MM.1S (cell line): ENCODE results near the gene ALPL.

ENCODE experiments used
- DNase-seq: peaks from one replicate; pipeline ENCODE4 v3.0.0-alpha.2; 2015
- H2AFZ ChIP-seq: fragments of 300-600 bp; sonication (generic); 2 replicates; pipeline ENCODE4 v1.6.0; 2016; ENCODE audit warnings: antibody characterized with exemption, low read length
- H3F3A ChIP-seq: fragments of 300-600 bp; sonication (generic); 2 replicates; pipeline ENCODE4 v1.6.1; 2016; ENCODE audit warnings: mild to moderate bottlenecking, antibody characterized with exemption, low read length, moderate library complexity, mixed read lengths; ENCODE audit not compliant: insufficient read depth
- H3K27ac ChIP-seq: fragments of 300-600 bp; sonication (generic); 2 replicates; pipeline ENCODE4 v1.5.1; 2016; ENCODE audit warnings: mild to moderate bottlenecking, low read length
- H3K27me3 ChIP-seq: fragments of 300-600 bp; sonication (generic); replicated peaks from 2 replicates; pipeline ENCODE4 v1.6.0; 2016; ENCODE audit warnings: low read length; ENCODE audit not compliant: insufficient read depth
- H3K36me3 ChIP-seq: fragments of 300-600 bp; sonication (generic); replicated peaks from 2 replicates; pipeline ENCODE4 v1.6.1; 2016; ENCODE audit warnings: mild to moderate bottlenecking, low read length, mixed read lengths; ENCODE audit not compliant: insufficient read depth
- H3K4me1 ChIP-seq: fragments of 300-600 bp; sonication (generic); 2 replicates; pipeline ENCODE4 v1.6.1; 2016; ENCODE audit warnings: low read length, mixed read lengths
- H3K4me2 ChIP-seq: fragments of 300-600 bp; sonication (generic); 2 replicates; pipeline ENCODE4 v1.6.0; 2016; ENCODE audit warnings: low read depth, low read length
- H3K4me3 ChIP-seq: fragments of 300-600 bp; sonication (generic); 2 replicates; pipeline ENCODE4 v1.5.1; 2016; ENCODE audit warnings: low read length, mixed read lengths
- H3K79me2 ChIP-seq: fragments of 300-600 bp; sonication (generic); 2 replicates; pipeline ENCODE4 v1.6.1; 2016; ENCODE audit warnings: mixed run types, low read length, mixed read lengths
- H3K9ac ChIP-seq: fragments of 300-600 bp; sonication (generic); 2 replicates; pipeline ENCODE4 v1.6.1; 2016; ENCODE audit warnings: low read length, mixed read lengths
- H3K9me2 ChIP-seq: fragments of 300-600 bp; sonication (generic); replicated peaks from 2 replicates; pipeline ENCODE4 v1.6.1; 2016; ENCODE audit warnings: mild to moderate bottlenecking, low read length, mixed read lengths; ENCODE audit not compliant: insufficient read depth
- H3K9me3 ChIP-seq: fragments of 300-600 bp; sonication (generic); replicated peaks from 2 replicates; pipeline ENCODE4 v1.6.1; 2016; ENCODE audit warnings: mild to moderate bottlenecking, low read length, mixed read lengths; ENCODE audit not compliant: insufficient read depth
- H4K20me1 ChIP-seq: fragments of 300-600 bp; sonication (generic); 2 replicates; pipeline ENCODE4 v1.6.1; 2016; ENCODE audit warnings: mild to moderate bottlenecking, low read length, moderate library complexity, mixed read lengths; ENCODE audit not compliant: insufficient read depth
- EZH2 ChIP-seq: fragments of 300-600 bp; sonication (generic); optimal IDR thresholded peaks from 2 replicates; pipeline ENCODE3; 2017; ENCODE audit warnings: low read depth, mild to moderate bottlenecking, antibody characterized with exemption, low read length, mixed read lengths
- EZH2phosphoT487 ChIP-seq: fragments of 300-600 bp; sonication (generic); IDR thresholded peaks from 2 replicates; pipeline ENCODE4 v1.6.1; 2018; ENCODE audit warnings: antibody characterized with exemption, low read length
- TF ChIP-seq, protein P1 (sequence below): fragments of 300-600 bp; sonication (generic); IDR thresholded peaks from 2 replicates; pipeline ENCODE4 v1.5.1; 2016; ENCODE audit warnings: antibody characterized with exemption, low read length, mixed read lengths

Gene ALPL

DNA sequence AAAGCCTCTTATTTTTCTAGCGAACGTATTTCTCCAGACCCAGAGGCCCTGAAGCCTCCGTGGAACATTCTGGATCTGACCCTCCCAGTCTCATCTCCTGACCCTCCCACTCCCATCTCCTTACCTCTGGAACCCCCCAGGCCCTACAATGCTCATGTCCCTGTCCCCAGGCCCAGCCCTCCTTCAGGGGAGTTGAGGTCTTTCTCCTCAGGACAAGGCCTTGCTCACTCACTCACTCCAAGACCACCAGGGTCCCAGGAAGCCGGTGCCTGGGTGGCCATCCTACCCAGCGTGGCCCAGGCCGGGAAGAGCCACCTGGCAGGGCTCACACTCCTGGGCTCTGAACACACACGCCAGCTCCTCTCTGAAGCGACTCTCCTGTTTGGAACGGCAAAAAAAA, 68.7 kb downstream of the ALPL start:
- no peak overlapping the region for H3K9ac ChIP-seq

DNA sequence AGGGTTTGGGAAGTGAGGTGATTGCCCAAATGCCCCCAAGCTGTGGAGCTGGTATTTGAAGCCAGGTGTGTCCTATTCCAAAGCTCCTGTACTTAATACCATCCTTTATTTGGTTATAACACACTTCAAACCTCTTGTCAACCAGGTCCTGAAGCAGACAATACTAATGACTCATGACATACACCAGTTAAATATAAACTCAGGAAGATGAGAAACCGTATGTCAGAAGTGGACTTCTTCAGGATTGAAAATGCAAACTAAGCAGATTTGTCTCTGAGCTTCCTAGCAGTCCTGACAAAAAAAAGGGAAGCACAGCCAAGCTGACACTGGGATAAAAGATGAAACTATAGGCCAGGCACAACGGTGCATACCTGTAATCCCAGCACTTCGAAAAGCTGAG, 70.6 kb downstream of the ALPL start:
- Histone ChIP-seq H3K27me3 (peaks cover 80% of the 10 kb centered on the region), H3K4me3 (no peak overlapping the region), H4K20me1 (no peaks in the 10 kb centered on the region), H3K4me1 (no peaks in the 10 kb centered on the region), H3K27ac (no peak overlapping the region), H3F3A (no peaks in the 10 kb centered on the region), H3K9ac (no peak overlapping the region), H3K36me3 (no peaks in the 10 kb centered on the region), H3K79me2 (no peaks in the 10 kb centered on the region), H3K9me3 (no peaks in the 10 kb centered on the region), H2AFZ (no peak overlapping the region), H3K9me2 (no peaks in the 10 kb centered on the region), H3K4me2 (no peak overlapping the region)
- no peak for TF ChIP-seq EZH2
- TF ChIP-seq, protein P1, sequence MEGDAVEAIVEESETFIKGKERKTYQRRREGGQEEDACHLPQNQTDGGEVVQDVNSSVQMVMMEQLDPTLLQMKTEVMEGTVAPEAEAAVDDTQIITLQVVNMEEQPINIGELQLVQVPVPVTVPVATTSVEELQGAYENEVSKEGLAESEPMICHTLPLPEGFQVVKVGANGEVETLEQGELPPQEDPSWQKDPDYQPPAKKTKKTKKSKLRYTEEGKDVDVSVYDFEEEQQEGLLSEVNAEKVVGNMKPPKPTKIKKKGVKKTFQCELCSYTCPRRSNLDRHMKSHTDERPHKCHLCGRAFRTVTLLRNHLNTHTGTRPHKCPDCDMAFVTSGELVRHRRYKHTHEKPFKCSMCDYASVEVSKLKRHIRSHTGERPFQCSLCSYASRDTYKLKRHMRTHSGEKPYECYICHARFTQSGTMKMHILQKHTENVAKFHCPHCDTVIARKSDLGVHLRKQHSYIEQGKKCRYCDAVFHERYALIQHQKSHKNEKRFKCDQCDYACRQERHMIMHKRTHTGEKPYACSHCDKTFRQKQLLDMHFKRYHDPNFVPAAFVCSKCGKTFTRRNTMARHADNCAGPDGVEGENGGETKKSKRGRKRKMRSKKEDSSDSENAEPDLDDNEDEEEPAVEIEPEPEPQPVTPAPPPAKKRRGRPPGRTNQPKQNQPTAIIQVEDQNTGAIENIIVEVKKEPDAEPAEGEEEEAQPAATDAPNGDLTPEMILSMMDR: no peak
- no peak for DNase-seq

More for the DNA sequence above, 68.7 kb downstream of the ALPL start:
- Histone ChIP-seq H3K27me3 (peaks cover 79% of the 10 kb centered on the region), H3K9me2 (no peaks in the 10 kb centered on the region), H3F3A (no peaks in the 10 kb centered on the region), H3K4me1 (no peaks in the 10 kb centered on the region), H3K27ac (no peak overlapping the region), H4K20me1 (no peaks in the 10 kb centered on the region), H3K4me3 (no peak overlapping the region), H3K36me3 (no peaks in the 10 kb centered on the region), H3K4me2 (no peak overlapping the region), H3K9me3 (no peaks in the 10 kb centered on the region), H3K79me2 (no peaks in the 10 kb centered on the region), H2AFZ (no peak overlapping the region)
- TF ChIP-seq EZH2 (no peak), EZH2phosphoT487 (no peak)
- TF ChIP-seq, protein P1: no peak
- DNase-seq: no peak

DNA sequence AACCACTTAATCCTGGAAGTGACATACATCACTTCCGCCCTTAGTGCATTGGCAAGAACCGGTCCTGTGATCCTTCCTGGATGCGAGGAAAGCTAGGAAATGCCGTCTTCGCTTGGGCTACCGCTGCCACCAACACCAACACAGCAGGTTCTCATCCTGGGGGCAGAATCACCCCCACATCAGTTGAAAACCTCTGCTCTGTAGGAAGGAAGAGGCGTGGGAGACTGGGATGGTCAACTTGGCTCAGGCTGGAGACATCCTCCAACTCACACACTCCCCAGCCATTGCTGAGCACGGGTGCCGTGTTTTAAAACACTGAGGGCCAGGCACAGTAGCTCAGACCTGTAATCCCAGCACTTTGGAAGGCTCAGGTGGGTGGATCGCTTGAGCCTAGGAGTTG, 74.9 kb downstream of the ALPL start:
- H4K20me1 ChIP-seq: no peaks in the 10 kb centered on the region
- H3K79me2 ChIP-seq: no peaks in the 10 kb centered on the region
- no peak overlapping the region for H3K27ac ChIP-seq
- H3K36me3 ChIP-seq: no peaks in the 10 kb centered on the region
- no peak overlapping the region for H3K9ac ChIP-seq
- H3K9me2 ChIP-seq: no peaks in the 10 kb centered on the region
- H3K4me1 ChIP-seq: no peaks in the 10 kb centered on the region
- H3K4me2 ChIP-seq: no peak overlapping the region
- H3K9me3 ChIP-seq: no peaks in the 10 kb centered on the region
- DNase-seq: no peak
- TF ChIP-seq, protein P1: no peak
- no peak for TF ChIP-seq EZH2phosphoT487
- TF ChIP-seq EZH2: no peak
- no peak overlapping the region for H3K4me3 ChIP-seq
- H3F3A ChIP-seq: no peaks in the 10 kb centered on the region
- peaks cover 87% of the 10 kb centered on the region for H3K27me3 ChIP-seq
- H2AFZ ChIP-seq: no peak overlapping the region
